NCI-H1417 treated with DMSO at 0.1 percent for 48 hours (cell line): ENCODE results near the gene MMP11.
A peak's percentile ranks its signal among the peaks of the same experiment; 100 is the strongest.

Experiments
- DNase-seq: peaks from one replicate; lab custom pipeline; 2025; lab: John Stamatoyannopoulos, UW

The MMP11 gene

GRCh38 chr22:23781511-23782183 is 9.0 kb downstream of the MMP11 start:
- DNase-seq, result no peak

- no peak for DNase-seq
Observed at GRCh38 chr22:23782252-23782651, 9.6 kb downstream of the MMP11 start.

- no peak for DNase-seq
Observed at GRCh38 chr22:23782703-23783102, 10.1 kb downstream of the MMP11 start.

DNA sequence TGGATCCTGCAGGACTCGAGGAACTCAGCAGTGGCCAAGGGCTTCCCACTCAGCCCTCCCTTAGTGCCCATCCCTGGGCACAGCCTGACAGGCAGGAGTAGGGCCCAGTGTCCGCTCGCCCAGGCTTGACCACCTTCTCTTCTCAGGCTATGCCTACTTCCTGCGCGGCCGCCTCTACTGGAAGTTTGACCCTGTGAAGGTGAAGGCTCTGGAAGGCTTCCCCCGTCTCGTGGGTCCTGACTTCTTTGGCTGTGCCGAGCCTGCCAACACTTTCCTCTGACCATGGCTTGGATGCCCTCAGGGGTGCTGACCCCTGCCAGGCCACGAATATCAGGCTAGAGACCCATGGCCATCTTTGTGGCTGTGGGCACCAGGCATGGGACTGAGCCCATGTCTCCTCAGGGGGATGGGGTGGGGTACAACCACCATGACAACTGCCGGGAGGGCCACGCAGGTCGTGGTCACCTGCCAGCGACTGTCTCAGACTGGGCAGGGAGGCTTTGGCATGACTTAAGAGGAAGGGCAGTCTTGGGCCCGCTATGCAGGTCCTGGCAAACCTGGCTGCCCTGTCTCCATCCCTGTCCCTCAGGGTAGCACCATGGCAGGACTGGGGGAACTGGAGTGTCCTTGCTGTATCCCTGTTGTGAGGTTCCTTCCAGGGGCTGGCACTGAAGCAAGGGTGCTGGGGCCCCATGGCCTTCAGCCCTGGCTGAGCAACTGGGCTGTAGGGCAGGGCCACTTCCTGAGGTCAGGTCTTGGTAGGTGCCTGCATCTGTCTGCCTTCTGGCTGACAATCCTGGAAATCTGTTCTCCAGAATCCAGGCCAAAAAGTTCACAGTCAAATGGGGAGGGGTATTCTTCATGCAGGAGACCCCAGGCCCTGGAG is 10.9 kb downstream of the MMP11 start:
- no peak for DNase-seq

DNA sequence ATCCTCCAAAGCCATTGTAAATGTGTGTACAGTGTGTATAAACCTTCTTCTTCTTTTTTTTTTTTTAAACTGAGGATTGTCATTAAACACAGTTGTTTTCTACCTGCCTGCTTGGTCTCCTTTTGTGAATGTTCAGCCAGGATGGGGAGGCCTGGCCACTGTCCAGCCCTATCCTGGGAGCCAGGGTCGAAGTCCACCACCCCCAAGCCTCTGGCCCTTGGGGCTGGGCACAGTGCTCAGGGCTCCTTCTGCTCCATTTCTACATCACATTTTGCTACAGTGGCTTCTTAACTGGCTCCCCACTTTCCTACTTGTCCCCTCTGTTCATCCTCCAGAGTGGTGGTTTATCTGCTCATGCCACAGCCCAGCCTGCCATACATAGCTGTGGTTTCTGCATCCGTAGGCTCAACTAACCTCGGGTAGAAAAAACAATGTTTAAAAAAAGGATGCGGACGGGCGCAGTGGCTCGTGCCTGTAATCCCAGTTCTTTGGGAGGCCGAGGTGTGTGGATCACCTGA is 11.6 kb downstream of the MMP11 start:
- DNase-seq, result no peak

- no peak for DNase-seq
Observed at GRCh38 chr22:23786261-23786710, 13.6 kb downstream of the MMP11 start.

DNA sequence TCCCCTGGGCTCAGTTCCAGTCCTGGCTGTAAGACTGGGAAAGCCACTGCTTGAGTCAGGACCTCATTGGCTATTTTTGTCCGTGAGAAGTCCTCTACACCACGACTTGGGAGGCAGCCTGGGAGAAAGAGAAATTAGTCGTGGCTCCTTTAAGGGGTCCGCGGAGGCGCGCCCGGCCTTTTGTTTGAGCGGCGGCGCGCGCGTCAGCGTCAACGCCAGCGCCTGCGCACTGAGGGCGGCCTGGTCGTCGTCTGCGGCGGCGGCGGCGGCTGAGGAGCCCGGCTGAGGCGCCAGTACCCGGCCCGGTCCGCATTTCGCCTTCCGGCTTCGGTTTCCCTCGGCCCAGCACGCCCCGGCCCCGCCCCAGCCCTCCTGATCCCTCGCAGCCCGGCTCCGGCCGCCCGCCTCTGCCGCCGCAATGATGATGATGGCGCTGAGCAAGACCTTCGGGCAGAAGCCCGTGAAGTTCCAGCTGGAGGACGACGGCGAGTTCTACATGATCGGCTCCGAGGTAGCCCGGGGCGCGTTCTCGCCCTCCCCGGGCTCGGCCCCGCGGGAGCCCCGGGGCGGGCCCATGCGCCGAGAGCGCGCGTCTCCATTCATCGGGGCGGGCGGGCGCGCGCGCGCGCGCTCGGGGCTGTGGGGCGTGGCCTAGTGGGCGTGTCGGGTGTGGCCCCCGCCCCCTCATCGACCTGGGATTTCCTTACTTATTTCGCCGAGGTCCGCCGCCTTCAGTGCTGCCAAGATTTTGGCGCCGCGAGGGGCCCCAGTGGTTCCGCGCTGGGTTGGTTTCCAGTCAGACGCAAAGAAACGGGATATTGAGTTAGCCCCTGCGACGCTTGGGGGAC is 14.3 kb downstream of the MMP11 start, which contains the start of gene SMARCB1:
Gene SMARCB1 (plus strand): TSS at position 215 of the 848 bp plus-strand sequence. CDS start 204 bp downstream, at position 419.
- DNase-seq, result peak; percentile 30

DNA sequence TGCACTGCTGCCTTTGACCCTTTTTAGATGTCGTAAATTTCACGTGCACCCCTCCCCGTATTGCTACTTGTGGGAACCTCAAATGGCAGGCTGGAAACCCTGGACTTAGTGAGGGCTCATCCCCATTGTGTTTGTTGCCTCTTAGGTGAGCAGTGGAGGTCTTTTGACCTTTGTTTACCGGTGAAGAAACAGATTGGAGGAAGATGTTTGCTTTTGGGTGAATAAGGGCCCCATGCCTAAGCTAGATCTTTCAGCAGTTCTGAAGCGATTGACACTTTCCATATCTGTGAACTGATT is 14.9 kb downstream of the MMP11 start:
- no peak for DNase-seq

GRCh38 chr22:23787910-23788309 is 15.3 kb downstream of the MMP11 start:
- no peak for DNase-seq

DNA sequence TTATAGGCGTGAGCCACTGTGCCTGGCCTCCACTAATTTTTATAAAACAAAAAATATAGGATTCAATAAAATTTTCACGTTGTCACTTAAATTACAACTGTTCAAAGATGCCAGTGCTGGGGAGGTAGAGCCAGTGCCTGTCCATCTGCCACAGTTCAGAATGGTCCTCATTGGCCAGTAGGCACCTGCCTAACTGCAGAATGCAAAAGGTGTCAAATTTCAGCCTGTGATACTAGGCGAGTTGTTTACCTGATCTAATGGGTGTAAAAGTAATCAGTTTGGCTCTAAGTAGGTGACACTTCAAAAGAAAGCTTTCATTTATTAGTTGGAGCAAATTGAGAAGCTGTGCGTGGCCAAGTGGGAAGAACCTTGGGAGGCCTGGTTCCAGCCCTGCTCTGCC is 16.5 kb downstream of the MMP11 start:
- DNase-seq, result no peak

DNA sequence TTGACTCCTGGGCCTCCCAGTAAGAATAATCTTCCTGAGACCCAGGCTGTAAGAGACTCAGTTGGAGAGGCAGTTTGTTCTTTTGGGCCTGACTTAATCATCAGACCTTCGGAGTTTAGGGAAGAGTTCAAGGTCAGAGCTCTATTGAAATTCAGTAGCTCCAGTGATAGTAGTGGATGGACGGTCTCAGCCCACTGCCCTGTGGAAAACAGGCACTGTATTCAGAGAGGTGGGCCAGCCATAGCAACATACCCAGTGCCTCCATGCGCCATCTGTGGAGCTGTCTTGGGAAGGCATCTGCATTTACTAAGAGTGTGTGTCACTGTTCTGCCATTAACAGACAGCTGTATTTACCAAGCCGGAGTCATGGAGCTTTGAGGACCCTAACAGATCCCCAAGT is 17.0 kb downstream of the MMP11 start:
- no peak for DNase-seq

DNA sequence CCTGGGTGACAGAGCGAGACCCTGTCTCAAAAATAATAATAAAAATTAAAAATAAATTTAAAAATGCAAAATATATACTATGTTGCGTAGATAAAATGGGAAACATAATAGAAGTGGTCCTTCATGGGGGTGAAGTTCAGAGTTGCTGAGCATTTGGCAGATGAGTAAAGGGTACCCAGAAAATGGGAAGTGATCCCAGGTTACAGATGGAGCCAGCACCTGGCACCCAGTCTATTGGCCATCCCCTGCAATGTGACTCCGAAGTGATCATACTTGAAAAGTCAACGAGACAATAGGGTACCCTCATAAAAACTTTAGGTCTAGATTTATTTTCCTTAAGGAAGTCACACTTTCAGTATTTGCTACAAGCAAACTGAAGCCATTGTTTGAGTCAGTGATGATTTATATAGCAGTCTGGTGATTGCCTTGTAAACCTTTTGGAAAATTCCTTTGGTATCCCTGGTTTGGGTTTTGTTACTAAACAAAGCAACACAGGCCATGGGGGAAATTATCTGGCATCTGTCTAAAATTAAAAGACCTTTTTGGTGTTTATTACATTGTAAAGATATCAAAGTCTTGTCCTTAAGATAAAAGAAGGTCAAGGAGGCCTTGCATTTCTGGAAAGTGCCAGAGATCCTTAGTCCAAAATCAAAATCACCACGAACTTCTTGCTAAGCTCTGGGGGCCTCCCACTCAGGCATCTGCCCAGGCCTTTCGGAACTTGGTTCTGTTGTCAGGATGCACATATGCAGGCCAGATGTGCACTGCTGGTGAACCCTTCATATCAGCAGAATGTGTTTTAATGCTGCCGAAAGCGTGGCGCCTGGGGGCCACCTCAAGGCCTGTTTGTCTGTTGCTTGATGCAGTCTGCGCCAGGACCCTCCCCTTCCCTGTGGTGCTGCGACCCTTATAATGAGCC is 18.4 kb downstream of the MMP11 start:
- DNase-seq, result no peak

DNA sequence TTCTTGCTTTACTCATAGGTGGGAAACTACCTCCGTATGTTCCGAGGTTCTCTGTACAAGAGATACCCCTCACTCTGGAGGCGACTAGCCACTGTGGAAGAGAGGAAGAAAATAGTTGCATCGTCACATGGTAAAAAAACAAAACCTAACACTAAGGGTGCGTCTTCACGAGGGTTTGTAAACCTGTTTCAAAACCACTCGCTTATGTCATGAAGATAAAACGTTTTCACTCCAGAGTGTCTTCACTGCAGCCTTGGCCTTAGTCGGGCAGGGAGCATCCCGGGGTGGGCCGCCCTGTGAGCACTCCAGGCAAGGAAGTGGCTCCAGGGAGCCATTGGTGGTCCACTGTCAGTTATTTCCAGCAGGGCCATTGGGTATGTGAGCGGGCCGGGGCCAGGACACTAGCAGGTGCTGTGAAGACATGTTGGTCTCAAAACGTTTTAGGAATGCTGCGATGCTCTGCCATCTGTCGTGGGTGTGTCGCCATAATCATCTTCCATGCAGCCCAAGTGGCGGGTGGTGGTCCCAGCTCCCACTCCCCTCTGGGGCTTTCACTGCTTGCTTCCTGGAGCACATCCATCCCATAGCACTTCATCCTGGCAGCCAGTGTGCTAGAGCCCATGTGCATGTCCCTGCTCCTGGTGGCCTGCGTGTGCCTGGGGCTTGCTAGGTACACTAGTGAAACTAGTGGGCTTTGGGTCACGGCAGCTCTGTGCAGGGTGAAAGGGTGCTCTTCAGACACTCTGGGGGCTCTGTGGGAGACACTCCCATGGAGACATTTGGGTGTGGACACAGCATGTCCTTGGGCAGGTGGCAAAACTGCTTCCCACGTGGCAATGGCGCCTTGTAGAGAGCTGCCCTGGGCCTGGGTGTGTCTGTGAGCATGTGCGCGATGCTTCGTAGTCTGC is 19.3 kb downstream of the MMP11 start:
- no peak for DNase-seq

DNA sequence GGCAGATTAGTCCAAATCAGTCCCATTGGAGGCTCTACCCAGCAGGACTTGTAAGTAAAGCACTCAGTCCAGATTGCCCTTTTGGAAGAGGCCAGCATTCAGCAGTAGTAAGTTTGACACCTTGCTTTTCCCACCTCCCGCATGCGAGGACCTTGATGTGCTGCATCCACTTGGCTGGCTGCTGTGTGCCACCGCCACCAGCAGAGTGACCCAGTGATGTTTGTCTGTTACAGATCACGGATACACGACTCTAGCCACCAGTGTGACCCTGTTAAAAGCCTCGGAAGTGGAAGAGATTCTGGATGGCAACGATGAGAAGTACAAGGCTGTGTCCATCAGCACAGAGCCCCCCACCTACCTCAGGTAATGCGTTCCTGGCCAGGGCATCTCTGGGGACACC is 20.7 kb downstream of the MMP11 start:
- DNase-seq, result no peak

DNA sequence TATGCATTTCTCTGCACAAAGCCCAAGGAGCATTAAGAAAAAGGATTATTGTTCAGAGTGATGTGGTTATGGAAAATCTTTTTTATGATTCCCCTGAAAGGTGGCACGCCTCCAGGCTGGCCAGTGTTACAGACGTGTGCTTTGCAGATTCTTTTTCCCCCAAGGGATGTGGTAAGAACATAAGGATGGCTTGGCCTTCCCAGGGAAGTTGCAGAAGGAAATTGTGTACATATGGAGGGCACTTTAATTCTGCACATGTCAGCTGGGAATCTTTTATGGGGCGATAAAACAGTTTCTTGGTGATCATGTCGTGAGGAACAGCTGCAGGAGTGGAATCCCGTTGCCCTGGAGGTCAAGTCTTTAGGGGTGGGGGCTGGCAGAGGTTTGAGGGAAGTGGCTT is 23.8 kb downstream of the MMP11 start:
- no peak for DNase-seq

GRCh38 chr22:23800297-23801237 is 27.9 kb downstream of the MMP11 start:
- DNase-seq, result no peak

- DNase-seq, result no peak
Observed at GRCh38 chr22:23801238-23801821, 28.7 kb downstream of the MMP11 start.

GRCh38 chr22:23801886-23802377 is 29.3 kb downstream of the MMP11 start:
- DNase-seq, result no peak
